Subcutaneous adipose tissue (tissue), 4 donors: ENCODE results near the gene NEK4. TPM values are rescaled to one million over a fixed set of nuclear protein-coding genes. Genes with fewer than 3 reads are reported as not detected.

Experiments used
- CTCF ChIP-seq: fragments of 450-650 bp; IDR thresholded peaks from one replicate; pipeline ENCODE4 v1.5.1; 2016; ENCODE audit warnings: low read depth, mild to moderate bottlenecking, control low read depth, antibody characterized with exemption, moderate library complexity
- total RNA-seq, 4 donors: library from RNA; depleted of rRNA; stranded (reverse); fragments of >200 nt; gene quantifications; one replicate each; pipeline ENCODE4 v1.1.0, GENCODE V29; 2016

The NEK4 gene
- total RNA-seq, 4 donors from 2014 or later = 9.0 to 18.4 (median 13.7) TPM

- no peak for TF ChIP-seq CTCF
Observed at GRCh38 chr3:52681596-52681995, 89.1 kb downstream of the NEK4 start.

GRCh38 chr3:52679811-52680210 is 90.9 kb downstream of the NEK4 start:
- no peak for TF ChIP-seq CTCF

- no peak for TF ChIP-seq CTCF
Observed at GRCh38 chr3:52679199-52679538, 91.6 kb downstream of the NEK4 start.

- no peak for TF ChIP-seq CTCF
Observed at GRCh38 chr3:52678265-52679198, 92.2 kb downstream of the NEK4 start.

GRCh38 chr3:52671676-52672075 is 99.1 kb downstream of the NEK4 start:
- no peak for TF ChIP-seq CTCF

GRCh38 chr3:52670621-52671521 is 99.9 kb downstream of the NEK4 start:
- TF ChIP-seq CTCF = no peak

- no peak for TF ChIP-seq CTCF
Observed at GRCh38 chr3:52663098-52663497, 107.6 kb downstream of the NEK4 start.
